Activated CD8-positive, alpha-beta memory T cell treated with anti-CD3 and anti-CD28 coated beads, Interleukin-2, amount 50 U/mL, for 1 hour (primary cell): ENCODE data around the gene CSTB.
A peak's percentile ranks its signal among the peaks of the same experiment; 100 is the strongest.
"Not testable (repeated sequence)": the region's sequence is repeated elsewhere in the genome, so short reads cannot be mapped to it uniquely, and the experiment has no call there.

Experiments used
- DNase-seq: peaks from one replicate; pipeline ENCODE4 v3.0.0-alpha.2; 2020; ENCODE audit errors: extremely low read depth

The CSTB gene, protein sequence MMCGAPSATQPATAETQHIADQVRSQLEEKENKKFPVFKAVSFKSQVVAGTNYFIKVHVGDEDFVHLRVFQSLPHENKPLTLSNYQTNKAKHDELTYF

GRCh38 chr21:43775795-43776430 lies at the start of gene CSTB:
Gene CSTB, minus strand, starts transcription at chr21:43776308. Its CDS starts 39 bp downstream, at chr21:43776269.
- peak; percentile 50 for DNase-seq

- DNase-seq = no peak
These were observed 49.3 kb upstream of the CSTB start for GRCh38 chr21:43825242-43825935.

DNA sequence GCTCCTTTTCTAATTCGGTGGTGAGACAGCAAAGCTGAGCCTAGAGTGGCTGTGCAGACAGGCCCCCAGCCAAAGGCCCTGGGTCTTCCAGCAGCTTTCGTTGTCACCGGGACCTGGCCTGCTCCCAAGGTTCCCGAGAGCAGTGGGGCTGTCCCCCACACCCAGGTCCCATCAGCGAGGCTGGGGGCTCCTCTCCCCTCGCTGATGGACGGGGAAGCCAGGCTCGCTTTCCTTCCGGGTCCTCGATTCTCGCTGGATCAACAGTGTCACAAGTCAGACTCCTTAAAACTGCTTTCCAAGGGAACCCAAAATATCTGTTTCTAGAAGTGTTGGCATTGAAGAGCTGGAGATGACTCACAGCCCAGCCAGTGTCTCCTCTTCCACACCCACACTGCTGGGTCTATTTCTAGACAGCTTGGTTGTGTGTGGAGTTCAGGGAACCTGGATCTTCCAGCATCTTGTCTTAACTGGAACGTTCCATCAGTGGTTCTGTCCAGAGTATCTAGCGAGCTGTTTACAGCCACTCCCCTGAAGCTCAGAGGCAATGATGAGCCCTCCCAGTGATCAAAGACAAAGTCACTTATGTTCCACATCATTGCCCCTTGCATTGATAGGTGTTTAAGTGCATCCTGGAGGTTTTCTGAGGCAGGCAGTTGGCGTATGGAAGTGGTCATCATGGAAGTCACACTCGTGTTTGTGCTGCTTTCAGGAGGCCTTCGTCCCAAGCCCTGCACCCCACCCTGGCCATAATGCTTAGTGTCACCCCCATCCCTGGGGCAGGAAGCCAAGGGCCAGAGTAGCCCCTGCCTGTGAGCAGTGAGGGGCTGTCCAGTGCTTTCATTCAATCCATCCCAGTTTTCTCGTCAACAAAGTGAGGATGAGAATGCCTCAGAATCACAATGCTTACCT lies 48.5 kb upstream of the CSTB start:
- DNase-seq = no peak

GRCh38 chr21:43822741-43823140 lies 46.6 kb upstream of the CSTB start:
- DNase-seq = not testable (repeated sequence)

GRCh38 chr21:43822166-43822565 lies 46.1 kb upstream of the CSTB start:
- not testable (repeated sequence) for DNase-seq

GRCh38 chr21:43820466-43820865 lies 44.4 kb upstream of the CSTB start:
- DNase-seq = no peak

- no peak for DNase-seq
These were observed 43.6 kb upstream of the CSTB start for GRCh38 chr21:43819511-43820405.

DNA sequence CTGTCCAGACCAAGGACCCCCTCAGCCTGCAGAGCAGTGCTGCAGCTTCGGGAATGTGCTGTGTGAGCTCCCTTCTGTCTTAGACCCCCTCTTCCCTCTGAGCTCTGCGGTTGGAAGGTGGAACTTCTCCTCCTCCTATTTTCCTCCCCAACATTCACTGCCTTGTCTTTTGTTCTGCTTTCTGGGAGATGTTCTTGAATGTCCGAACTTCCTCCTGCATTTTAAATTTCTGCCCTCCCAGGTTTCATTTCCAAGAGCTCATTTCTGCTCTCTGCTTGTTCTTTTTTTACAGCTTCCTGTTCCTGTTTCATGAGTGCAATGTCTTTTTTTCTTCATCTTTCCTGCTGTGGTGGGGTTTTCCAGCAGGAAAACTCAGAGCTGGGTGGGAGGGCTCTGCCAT lies 42.6 kb upstream of the CSTB start:
- DNase-seq = no peak

- DNase-seq = no peak
These were observed 41.3 kb upstream of the CSTB start for GRCh38 chr21:43817157-43818086.

GRCh38 chr21:43816611-43817071 lies 40.5 kb upstream of the CSTB start:
- DNase-seq = no peak

DNA sequence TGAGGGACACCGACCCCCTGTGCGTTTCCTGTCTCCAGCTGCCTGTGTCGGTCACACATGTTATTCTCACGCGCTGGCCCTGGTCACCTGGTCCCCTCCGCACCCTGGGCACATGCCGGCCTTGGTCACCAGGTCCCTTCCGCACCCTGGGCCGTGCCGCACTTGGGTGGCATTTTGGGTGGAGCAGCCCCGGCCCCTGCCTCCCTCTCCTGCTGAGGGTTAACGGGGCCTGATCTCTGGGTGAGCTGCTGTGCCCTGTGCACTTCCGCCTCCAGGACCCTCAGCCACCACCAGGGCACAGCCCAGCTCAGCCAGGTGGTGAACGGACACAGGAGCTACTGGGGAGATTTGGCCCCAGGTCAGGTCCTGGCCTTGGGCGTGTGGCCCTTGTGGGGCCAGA lies 39.9 kb upstream of the CSTB start:
- no peak for DNase-seq

DNA sequence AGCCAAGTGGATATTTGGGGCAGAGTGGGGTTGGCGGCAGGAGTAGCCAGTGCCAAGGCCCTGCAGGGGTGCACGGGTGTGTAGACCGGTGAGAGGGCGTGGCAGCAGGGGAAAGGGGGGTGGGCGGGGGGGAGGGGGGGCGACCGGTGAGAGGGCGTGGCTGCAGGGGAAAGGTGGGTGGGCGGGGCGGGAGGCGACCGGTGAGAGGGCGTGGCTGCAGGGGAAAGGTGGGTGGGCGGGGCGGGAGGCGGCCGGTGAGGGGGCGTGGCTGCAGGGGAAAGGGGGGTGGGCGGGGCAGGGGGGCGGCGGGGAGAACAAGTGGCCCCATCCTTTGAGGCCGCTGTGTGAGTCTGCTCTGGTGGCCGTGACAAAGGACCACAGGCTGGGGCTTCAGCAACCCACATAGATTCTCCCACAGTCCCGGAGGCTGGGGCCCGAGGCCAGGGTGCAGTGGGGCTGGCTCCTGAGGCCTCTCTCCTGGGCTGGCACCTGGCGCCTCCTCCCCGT lies 39.1 kb upstream of the CSTB start:
- no peak for DNase-seq

GRCh38 chr21:43814215-43815106 lies 38.4 kb upstream of the CSTB start:
- no peak for DNase-seq

DNA sequence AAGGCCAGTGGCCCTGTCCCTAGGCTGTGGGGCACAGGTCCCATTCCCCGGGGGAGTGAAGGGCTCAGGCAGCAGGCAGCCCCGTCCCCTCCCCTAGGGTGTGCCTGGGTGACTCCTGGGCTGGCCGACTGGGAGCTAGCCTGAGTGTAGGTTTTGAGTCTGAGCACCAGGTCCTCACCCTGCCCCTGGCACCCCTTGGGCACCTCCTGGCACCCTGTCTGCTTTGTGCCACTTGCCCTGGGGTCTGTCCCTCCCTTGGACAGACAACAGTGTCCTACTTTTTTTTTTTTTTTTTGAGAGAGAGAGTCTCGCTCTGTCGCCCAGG lies 37.5 kb upstream of the CSTB start:
- DNase-seq = no peak

GRCh38 chr21:43812957-43813655 lies 37.0 kb upstream of the CSTB start:
- no peak for DNase-seq

- DNase-seq = no peak
These were observed 36.2 kb upstream of the CSTB start for GRCh38 chr21:43812139-43812821.

GRCh38 chr21:43811262-43812105 lies 35.4 kb upstream of the CSTB start:
- no peak for DNase-seq
